HG02798 (cell line): Measurements from ENCODE around the gene TLNRD1.

Source experiments
- ATAC-seq: cut with Tn5 transposase; IDR thresholded peaks from one replicate; pipeline ENCODE4 v1.9.1; 2021; ENCODE audit warnings: mild to moderate bottlenecking; ENCODE audit not compliant: unreplicated experiment, poor library complexity

Gene TLNRD1

DNA sequence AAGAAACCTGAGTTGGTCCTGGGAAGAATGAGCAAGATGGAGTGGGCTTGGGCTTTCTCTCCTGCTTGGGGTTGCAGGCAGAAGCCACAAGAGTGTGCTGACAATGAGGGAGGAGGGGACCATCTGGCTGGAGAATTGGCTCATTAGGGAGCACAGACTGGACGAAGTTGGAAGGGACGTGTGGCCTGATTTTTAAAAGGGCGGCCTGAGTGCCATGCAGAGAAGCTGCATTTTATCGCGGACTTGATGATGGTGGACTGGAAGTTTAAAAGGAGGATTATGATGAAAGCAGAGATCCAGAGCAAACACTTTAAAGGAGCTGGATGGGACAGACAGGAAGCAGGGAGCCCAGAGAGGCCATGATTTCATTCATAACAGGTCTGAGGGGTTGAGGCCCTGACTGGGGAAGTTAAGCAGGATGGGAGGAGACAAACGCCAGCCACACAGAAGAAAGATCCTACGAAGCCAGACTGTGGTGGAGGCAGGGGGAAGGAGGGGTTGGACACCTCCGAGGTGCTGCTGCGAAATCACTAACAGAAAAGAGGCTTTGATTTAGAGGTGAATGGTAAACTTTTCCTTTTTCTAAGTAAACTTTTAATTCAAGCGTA lies 23.6 kb downstream of the TLNRD1 start:
- no peak for ATAC-seq

DNA sequence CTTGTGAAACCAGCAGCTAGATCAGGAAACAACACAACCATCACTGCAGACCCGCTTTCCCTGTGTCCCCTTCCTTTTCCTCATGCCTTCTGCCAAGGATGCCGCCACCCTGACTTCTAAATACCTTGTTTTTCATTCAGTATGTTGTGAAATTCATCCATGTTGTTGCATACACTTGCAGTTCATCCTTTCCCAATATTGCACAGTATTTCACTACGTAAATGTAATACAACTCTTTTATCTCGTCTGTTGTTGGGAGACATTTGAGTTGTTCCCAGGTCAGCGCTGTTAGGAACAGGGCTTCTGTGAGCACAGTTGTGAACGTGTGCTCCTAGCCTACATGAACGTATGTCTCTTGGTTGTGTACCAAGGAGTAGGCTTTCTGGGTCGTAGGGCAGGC lies 24.2 kb downstream of the TLNRD1 start:
- ATAC-seq, result no peak

DNA sequence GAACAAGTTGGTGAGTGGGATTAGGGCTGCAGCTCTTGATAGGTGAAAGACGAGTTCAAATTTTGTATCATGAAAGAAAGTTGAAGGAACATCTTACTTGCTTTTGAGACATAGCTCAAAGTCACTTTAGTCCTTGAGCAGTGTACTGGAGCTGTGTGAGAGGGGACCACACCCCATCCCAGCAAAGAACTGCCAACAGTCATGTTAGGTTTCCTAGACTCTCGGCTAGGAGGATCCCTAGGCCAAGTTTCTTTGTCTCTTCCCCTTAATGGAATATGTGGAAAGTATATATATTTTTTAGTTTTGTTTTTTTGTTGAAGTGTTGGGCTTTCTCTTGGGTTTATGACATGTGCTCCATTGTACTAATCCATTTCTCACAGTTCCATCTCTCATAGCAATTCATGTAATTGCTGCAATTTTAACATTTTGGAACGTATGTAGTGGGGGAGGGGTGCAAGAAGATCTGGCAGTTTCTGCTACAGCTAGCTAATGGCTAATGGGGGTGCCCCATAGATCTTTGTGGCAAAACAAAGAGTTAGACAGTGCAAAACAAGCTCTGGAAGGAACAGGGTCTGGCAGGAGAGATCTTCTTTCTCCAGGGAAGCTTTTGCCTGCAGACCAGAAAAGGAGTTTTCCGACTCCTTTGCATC lies 25.1 kb downstream of the TLNRD1 start:
- ATAC-seq, result no peak

DNA sequence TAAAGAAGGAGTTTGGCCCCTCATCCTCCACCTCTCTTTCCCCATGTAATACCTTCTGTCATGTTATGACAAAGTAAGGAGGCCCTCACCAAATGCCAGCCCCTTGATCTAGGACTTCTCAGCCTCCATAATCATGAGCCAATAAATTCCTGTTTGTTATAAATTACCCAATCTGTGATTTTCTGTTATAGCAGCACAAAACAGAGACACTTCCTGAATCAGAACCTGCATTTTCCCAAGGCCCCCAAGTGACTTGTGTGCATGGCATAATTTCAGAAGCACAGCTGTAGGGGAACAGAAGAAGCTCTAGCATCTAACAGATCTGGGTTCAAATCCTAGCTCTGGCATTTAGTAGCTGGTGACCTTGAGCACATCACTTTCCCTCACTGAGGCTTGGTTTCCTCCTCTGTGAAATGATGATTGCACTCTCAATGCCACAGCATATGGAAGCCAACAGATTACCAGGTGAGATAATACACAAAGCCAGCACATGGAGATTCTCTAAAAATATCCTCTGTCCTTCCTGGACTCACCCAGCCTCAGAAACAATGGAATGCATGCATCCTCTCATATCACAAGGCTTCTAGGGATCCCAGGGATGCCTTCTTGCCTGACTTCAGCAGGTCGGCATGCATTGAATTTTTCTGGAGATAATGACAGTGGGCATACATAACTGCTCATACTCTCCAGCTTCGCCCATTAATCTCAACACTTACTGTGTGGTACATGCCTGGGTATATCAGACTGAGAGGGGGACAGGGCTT lies 26.3 kb downstream of the TLNRD1 start:
- no peak for ATAC-seq

DNA sequence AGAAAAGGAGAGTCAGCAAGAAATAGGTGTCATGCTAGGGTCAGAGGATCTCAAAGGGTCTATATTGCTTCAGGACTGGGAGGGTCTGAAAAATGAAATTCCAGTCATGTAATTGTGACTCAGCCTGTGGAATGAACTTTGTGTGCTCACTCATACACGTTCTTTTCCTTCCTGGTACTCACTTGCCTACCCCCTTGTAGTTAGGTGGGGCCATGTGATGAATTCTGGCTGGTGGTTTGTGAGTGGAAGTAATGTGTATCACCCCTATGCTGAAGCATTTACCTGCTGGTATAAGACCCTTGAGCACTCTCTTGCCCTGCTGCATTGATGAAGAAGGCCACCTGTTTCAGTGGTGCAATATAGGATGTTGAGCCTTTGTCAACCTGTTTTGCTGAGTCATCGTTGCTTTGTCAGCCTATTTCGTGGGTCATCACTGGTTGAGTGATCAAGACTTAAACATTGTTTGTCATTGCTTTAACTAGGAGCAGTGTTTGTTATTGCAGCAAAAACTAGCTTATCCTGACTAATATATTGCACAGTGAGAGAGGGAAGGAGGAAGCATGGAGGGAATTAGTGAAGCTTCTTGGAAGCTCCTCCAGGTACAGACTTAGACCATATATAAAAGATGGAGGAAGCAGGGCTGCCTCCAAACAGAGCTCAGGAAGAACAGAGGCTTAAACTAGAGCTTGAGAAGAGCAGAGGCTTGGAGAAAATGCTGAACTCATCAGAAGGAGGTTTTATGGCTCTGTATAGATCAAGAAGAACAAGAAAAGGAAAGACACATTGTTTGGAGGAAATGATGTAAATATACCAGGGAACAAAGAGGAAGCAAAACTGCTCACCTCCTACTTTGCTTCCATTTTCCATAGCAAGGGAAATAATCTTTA lies 28.9 kb downstream of the TLNRD1 start:
- no peak for ATAC-seq

DNA sequence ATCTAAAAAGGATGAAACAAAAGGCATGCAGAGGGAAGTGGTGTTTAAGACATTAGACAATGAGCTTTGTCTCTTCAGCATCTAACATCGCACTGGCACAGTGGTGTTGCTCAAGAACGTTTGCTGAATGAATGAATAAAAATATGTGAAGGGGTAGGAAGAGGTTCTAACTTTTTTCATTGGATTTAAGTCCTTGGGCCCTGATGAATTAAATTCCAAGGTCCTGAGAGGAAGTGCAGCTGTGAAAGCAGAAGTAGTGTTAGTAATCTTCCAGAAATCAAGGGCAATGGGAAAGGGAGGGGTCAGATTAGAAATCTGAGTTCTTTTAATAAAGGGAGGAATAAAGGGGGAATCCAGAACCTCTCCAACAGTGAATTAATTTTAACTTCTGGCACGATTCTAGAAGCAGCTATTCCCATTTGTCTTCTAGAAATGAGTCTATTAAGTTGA lies 29.6 kb downstream of the TLNRD1 start:
- ATAC-seq, result no peak

DNA sequence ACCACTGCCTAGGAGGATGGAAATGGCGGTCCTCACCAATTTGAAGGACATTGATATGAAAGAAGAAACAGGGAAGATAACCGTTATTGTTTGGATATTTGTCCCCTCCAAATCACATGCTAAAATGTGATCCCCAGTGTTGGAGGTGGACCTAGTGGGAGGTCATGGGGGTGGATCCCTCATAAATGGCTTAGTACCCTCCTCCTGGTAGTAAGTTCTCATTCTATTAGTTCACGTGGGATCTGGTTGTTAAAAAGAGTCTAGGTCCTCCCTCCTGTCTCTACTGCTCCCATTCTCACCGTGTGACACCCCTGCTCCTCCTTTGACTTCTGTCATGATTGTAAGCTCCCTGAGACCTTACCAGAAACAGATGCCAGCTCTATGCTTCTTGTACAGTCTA lies 30.5 kb downstream of the TLNRD1 start:
- no peak for ATAC-seq

DNA sequence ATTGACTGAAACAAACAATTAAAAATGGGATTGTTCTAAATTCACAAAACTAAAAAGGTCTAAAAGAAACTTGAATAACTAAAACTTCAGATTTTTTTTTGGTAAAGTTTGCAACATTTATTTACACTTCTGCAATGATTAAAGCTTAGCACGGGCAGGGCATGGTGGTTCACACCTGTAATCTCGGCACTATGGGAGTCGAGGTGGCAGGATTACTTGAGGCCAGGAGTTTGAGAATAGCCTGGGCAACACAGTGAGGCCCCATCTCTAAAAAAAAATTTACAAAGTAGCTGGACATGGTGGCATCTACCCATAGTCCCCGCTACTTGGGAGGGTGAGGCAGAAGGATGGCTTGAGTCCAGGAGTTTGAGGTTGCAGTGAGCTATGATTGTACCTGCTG lies 31.6 kb downstream of the TLNRD1 start:
- no peak for ATAC-seq

DNA sequence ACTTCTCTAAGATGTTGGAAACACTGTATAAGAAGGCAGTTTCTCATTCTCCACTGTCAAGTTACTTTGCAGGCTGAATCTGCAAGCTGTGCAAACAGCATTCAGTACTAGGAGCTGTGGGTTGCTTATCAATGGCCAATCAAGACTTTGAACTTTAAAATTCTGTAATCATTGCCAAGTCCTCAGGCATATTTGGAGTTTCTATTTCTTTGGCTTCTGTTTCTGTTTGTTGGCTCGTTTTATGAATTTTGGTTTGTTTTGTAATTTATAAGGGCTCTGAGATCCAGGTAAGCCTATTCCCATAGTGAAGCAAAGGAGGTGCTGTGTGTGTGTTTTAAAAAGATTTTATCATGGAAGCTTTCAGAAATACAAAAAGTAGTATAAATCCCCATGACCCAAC lies 32.1 kb downstream of the TLNRD1 start:
- ATAC-seq, result no peak

DNA sequence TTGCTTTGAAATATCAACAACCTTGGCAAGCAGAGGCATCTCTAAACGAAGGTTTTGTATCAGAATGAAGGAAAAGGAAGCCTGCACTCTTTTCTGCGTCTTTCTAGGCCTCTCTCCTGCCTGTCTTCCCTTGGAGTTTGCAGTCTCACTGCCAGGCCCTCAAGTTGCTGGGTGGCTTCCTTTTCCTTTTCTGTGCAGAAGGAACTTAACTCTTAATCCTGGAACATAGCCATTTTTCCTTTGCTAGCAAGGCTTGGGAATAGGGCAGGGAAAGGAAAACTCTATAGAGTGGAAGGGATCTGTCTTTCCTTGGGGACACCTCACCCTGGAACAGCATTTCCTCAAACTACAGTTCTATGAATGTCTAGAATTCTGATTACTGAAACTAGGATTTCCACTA lies 32.8 kb downstream of the TLNRD1 start:
- ATAC-seq, result no peak

DNA sequence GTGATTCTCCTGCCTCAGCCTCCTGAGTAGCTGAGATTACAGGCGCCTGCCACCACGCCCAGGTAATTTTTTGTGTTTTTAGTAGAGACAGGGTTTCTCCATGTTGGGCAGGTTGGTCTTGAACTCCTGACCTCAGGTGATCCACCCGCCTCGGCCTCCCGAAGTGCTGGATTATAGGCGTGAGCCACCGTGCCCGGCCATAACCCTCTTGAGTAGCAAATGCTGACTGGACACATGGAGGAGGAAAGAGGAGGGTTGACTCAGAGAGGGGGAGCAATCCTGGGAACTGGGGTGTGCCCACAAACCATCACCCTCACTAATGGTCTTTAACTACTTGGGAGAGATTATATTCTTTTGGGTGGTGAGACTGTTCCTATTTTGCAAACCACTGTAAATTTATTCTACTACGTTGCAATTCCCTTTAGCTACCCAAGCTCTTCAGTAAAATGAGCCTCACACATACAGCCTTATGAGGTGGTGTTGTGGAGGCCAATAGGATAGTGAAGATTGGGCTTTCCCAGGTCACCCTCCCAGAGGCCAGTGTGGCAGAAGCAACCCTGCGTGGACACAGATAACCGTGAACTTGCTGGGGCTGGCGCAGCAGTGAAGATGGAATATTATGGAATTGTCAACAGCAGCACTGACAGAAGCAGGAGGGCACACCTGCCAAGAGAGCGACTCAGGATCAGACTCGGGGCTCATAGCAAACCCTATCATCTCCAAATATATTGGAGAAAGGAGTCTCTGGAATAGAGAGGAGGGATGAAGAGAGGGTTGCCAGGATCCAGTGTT lies 37.4 kb downstream of the TLNRD1 start:
- ATAC-seq, result no peak

DNA sequence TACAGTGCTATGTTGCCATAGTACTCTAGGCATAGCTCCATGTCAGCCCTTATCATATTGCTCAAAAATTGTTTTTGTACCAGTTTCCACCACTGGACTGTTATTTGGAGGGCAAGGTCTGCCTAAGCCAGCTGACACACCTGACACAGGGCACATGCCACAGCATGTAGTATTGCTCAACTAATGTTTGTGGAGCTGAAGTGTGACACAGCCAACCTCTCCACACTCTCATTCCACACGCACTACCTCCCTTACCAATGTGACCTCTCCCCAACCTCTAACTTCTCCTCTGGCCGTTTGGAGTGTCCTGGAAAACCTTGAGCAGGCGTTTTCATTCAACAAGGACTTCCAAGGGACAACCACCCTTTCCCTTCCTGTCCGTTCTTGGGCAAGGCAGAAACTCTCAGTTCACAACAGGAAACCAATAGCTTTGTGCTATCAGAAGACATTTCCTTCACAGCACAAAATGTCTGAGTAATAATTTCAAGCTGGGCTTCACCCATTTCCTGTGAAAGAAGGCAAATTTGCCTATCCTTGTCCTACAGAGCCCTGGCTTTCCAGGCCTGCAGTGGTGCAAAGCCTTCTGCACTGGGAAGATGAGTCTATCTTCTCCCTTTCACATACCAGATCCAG lies 38.4 kb downstream of the TLNRD1 start:
- ATAC-seq, result no peak

DNA sequence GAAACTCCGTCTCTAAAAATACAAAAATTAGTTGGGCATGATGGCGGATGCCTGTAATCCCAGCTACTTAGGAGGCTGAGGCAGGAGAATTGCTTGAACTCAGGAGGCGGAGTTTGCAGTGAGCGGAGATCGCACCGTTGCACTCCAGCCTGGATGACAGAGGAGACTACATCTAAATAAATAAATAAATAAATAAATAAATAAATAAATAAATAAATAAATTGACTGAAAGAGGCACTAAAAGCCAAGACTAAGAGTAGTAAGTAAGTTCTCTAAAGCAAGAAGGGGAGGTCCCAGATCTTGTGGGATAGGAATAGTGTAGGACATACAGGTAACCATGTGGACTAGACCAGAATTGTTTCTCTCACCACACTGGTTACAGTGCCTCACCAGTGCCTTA lies 40.0 kb downstream of the TLNRD1 start:
- no peak for ATAC-seq

DNA sequence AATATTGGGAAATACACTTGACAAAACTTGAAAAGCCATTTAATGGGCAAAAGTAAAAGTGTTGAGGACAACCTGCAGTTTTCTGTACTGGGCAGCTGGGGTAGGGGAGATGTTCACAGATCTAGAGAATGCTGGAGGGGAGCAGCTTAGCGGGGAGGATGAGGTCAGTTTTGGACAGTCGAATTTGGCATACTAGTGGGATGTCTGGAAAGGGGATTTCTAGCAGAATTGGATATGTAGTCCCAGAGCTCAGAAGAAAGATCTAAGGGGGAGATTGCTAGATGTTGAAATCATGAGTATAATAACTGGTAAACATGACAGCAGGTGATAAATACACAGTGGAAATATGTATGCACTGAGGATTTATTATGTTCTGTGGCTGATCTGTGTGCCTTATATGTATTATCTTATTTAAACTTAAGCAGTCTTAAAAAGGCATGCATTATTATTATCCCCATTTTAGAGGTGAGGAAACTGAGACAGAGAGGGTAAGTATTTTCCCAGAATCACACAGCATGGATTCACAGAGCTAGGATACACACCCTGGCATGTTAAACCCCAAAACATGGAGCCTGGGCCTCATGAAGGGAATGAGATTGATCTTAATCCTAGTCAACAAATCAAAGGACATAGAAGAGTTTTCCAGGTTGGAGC lies 42.7 kb downstream of the TLNRD1 start:
- ATAC-seq, result no peak

DNA sequence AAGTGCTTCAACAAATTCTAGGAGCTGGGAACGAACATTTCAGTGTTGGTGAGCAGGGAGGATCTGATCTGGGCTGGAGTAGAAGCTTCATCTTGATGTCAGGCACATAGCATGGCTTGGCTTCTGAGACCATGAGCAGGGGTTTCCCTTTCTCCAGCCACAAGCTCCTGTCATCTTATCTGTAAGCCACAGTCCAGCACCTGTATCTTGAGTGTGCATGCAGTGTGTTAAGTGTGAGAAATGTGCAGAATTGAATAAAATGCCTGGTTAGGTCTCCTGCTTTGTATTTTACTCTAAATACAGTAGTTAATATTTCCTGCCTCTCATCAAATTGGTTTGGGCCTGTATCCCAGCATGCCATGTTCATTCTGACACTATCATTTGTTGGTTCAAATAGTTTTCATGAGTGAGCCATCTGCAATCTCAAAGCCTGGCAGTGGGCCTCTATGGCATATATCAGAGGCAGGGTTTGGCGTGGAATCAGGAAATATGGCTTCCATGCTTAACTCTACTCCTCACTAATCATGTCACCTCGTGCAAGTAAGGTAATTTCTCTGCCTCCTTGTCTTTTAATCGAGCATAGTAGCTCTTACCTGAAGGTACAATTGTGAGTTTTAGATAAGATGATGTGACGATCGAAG lies 43.3 kb downstream of the TLNRD1 start:
- ATAC-seq, result no peak

DNA sequence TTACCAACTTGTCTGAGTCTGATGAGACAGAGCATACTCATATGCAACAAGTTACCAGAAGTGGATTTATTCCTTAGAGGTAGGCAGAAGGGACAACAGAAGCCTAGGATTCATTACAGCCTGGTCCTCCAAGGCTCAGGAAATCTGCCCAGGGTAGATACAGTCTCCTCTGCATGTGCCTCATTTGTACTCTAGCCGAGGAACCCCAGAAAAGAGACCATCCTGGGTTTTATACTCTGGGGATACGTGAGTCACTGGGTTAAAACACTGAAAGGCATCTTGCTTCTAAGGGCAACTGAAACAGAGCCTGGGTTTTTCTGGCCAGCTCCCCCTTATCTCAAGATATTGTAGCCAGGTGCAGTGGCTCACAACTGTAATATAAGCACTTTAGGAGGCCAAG lies 45.6 kb downstream of the TLNRD1 start:
- no peak for ATAC-seq

DNA sequence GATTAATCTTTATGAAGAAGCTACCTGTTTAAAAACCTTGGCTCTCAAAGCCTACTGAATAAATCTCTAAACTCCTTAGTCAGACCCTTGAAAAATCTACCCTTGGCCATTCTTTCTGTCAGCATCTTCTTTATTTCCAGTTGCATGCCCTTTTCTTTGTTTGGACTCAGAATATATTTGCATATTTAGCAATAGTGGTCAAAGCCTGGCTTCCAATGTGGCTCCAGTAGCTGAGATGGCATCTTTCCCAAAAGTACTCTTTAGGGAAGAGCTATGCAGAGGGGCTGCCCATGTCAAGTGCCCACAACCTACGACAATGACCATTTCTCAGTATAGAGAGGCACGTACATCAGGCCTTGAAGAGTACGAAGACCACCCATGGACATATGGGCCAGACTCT lies 47.2 kb downstream of the TLNRD1 start:
- ATAC-seq, result no peak

DNA sequence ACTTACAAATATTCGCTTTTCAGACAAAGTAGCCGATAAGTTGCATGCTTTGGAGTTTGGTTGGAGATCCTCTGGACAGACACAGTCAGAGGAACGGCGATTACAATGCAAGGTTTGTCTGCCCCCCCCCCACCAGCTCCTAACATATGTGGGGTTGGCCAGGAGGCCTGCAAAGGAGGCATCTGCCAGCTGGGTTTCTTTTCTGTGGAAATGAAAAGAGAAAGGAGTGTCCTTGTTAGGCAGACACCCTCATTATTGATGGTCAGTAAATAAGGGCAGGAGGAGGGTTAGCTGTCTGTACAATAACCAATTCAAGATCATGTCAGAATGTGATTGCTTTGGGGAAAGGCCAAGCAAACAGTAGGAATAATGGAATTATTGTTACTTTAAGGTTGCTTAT lies 49.1 kb downstream of the TLNRD1 start:
- no peak for ATAC-seq

DNA sequence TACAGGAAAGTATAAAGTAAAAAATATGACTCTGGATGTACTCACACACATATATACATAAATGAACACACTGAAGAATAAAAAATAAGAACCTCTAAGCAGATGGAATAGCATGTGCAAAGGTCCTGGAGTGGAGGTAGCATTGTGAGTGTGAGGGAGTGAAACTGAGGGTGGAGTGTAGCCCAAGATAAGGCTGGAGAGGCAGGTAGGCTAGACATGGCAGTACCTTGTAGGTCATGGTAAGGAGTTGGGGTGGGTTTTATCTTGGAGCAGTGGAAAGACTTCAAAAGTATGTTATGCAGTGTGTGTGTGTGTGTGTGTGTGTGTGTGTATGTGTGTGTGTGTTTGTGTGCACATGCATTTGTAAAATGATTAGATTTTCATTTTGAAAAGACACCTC lies 49.5 kb downstream of the TLNRD1 start:
- no peak for ATAC-seq
